HT-29 (cell line): ENCODE results near the gene DNAJC4. TPM values are rescaled to one million over a fixed set of nuclear protein-coding genes. Genes with fewer than 3 reads are reported as not detected.
"Not testable (repeated sequence)": the region's sequence is repeated elsewhere in the genome, so short reads cannot be mapped to it uniquely, and the experiment has no call there.

Experiments used
- DNase-seq: peaks from one replicate; pipeline ENCODE4 v3.0.0-alpha.2; 2015; ENCODE audit warnings: low spot score
- total RNA-seq: library from RNA; depleted of rRNA; stranded (reverse); fragments of >200 nt; shearing (Covaris generic); gene quantifications from 2 replicates; pipeline ENCODE4 v1.2.3, GENCODE V29; 2014

DNAJC4 gene
- total RNA-seq, 1 experiment from 2014 or later: 23.5 TPM

GRCh38 chr11:64244966-64245365 lies 14.6 kb downstream of the DNAJC4 start:
- no peak for DNase-seq

DNA sequence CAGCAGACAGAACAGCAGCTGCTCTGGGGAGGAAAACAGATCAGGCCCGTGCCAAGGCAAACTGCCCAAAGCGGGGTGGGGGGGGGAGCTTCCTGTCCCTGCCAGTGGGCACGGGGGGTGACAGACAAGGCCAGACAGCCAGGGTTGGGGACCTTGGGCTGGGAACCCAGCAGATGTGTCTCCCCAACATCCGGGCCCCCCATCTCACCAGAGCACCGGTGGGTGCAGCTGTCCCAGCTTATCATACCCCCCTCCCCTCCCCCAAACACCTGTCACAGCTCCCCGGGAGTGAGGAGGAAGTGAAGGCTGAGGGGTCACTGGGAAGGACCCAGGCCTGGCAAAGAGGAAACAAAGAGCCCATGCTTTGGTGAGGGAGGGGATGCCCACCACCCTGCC lies 15.1 kb downstream of the DNAJC4 start:
- no peak for DNase-seq

GRCh38 chr11:64245797-64246620 lies 15.7 kb downstream of the DNAJC4 start:
- DNase-seq: peak; percentile 84

- not testable (repeated sequence) for DNase-seq
These were observed 16.2 kb downstream of the DNAJC4 start for GRCh38 chr11:64246621-64246870.

- DNase-seq: peak; percentile 90
These were observed 16.8 kb downstream of the DNAJC4 start, which contains the start of gene PPP1R14B for GRCh38 chr11:64246871-64247728. PPP1R14B (minus strand) TSS chr11:64246943; CDS start chr11:64246673, 270 bp downstream.

- DNase-seq: no peak
These were observed 17.6 kb downstream of the DNAJC4 start for GRCh38 chr11:64247729-64248531.

GRCh38 chr11:64248578-64248977 lies 18.2 kb downstream of the DNAJC4 start:
- no peak for DNase-seq

DNA sequence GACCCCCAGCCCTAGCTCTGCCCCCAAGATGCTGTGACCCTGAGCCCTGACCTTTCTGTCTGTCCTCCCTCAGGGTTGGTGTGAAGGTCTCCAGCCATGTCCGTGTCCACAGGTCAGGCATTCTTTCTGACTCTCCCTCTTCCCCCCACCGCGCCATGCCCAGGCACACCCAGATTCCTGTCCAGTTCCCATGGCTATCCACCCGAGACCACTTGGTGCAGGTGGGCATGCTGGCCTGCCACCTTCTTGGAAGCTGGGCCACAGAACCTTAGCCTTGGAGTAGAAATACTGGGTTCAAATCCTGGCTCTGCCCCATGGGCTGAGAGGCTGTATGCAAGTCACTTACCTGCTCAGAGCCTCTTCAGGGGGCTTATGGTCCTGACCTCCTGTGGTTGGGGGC lies 18.7 kb downstream of the DNAJC4 start:
- no peak for DNase-seq

- DNase-seq: no peak
These were observed 19.4 kb downstream of the DNAJC4 start for GRCh38 chr11:64249563-64250414.

DNA sequence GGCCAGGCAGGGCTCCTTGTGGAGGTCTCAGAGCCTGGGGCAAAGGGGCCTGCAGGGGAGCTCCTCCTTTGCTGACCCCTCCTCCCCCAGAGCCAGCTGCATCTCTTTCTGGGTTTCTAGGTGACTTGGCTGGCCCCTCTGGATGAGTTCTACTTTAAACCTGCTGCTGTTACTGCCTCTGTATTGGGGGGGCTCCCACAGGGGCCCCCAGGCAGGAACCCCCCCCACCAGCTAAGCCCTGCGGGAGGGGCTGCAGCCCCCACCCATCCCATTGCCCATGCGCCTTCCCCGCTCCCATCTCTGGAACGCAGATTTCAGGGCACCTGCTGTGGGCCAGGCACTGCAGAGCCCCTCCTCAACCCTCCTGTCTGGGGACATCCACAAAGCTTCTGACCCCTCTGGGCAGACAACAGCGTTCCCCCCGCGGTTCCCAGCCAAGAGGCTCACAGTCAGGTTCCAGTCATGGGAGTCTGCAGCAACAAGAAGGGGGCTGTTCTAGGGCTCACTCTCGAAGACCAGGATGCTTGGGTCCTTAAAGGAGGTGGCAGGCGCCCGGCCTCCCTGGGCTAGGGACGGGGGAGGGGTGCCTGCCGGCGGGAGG lies 20.2 kb downstream of the DNAJC4 start:
- DNase-seq: peak; percentile 49

- peak; percentile 76 for DNase-seq
These were observed 20.8 kb downstream of the DNAJC4 start, which contains the start of gene PLCB3 for GRCh38 chr11:64251016-64251752. PLCB3 (plus strand) TSS chr11:64251530; CDS start chr11:64251650, 120 bp downstream.

DNA sequence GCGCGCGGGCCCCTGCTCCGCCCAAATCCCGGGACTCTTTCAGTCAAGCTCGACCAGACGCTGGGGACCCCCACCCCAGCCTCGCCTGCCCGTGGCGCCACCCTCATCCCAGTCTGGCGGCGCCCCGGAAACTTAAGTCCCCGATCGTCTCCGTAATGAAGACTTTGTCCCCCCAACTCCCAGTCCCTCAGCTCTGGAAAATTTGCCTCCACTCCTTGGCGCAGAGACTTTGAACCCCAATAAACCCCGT lies 21.3 kb downstream of the DNAJC4 start:
- DNase-seq: no peak

DNA sequence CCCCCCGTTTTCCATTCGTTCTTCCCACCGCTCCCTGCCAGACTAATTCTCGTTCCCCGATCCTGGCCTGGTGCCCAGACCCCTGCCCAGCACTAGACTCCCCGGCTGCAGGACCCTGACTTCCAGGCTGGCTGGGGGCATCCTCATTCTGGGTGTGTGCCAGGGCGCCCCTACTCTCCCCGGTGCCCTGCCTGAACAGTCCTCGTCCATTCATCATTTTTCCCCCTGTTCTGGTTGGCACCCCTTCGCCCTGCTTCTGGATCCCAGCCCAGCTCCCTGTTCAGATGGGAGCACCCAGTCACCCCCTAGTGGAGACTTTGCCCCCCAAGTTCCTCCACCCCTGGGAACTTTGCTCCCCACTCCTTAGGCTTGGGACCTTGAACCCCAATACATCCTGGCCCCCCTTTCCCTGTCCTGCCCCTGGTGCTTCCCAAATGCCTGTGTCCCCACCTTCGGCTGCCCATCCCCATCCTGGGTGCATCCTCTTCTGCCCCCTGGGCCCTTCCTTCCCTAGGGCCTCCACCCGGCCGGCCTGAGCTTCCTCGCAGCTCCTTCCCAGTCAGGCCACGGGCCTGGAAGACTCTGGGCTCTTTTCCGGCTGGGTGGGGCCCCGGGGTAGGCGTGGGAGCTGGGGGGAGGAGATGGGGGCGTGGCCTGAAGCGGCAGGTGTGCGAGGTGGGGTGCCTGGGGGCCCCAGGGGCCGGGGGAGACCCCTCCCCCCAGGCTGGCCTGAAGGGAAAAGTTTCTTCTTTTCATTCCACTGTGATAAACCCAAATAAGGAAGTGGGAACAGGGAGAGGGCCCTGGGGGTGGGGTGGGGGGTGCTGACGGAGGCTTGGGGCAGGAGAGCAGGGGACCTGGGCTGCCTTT lies 21.9 kb downstream of the DNAJC4 start:
- DNase-seq: peak; percentile 79

GRCh38 chr11:64253043-64253442 lies 22.7 kb downstream of the DNAJC4 start:
- no peak for DNase-seq

DNA sequence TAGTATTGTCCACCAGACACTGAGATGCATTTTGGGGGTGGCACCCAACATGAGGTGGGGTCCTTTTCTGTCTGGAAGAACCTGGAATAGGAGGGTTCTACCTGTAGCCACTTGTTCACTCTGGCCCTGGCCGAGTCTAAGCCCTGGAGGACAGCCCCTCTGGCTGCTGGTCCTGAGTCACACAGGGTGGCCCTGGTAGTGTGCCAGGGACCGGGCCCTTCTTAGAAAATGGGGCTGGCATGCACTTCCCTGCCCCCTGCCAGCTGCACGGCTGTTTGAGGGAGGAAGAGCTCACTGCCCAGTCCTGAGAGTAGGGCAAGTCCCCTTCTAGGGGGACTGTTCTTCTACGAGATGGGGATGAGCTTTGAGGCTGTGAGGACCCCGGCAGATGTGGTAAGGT lies 23.1 kb downstream of the DNAJC4 start:
- no peak for DNase-seq

DNA sequence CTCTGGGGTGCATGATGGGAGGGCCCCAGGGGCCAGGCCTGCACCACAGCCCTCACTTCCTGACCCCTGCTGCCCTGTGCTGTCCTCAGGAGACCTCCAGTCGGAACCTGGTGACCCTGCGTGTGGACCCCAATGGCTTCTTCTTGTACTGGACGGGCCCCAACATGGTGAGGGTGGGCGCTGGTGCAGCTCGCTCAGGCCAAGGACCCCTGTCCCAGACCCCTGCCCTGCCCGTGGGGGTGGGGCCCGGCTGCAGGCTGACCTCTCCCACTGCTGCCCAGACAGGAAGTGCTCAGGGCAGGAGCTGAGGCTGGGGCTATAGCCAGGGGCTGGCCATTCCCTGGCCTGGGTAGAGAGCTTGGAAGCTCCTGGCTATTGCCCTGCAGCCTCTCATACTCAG lies 24.0 kb downstream of the DNAJC4 start:
- no peak for DNase-seq

GRCh38 chr11:64255135-64256128 lies 25.1 kb downstream of the DNAJC4 start:
- no peak for DNase-seq

- no peak for DNase-seq
These were observed 26.0 kb downstream of the DNAJC4 start for GRCh38 chr11:64256300-64256699.
